ENCODE data around the gene CENPL.

- TF ChIP-seq CTCF (conservative IDR thresholded peaks at IDR 0.05; ENCODE audit: low read length) (no peak), EZH2phosphoT487 (IDR thresholded peaks at IDR 0.05; ENCODE audit: borderline replicate concordance, low read depth, low read length) (no peak)
These were observed 31.3 kb upstream of the CENPL start for GRCh38 chr1:173856014-173856413.
